GM12878 (cell line): Measurements from ENCODE around the gene PPP1R3F. TPM values are rescaled to one million over a fixed set of nuclear protein-coding genes. Genes with fewer than 3 reads are reported as not detected.

Source experiments
- ATAC-seq: fragments of 200-7000 bp; cut with Tn5 transposase; 3 replicates; pipeline ENCODE4 v1.9.1; 2020; ENCODE audit warnings: mild to moderate bottlenecking, moderate library complexity
- BruUV-seq: library from RNA; stranded (reverse); fragments of 400-500 nt; replicated peaks from 2 replicates; lab custom pipeline; 2021; lab: Mats Ljungman, UMichigan
- CTCF ChIA-PET: fragments of 300-600 bp; sonication (Branson Sonifier 250); formaldehyde crosslinking; extraction: SDS; loops from one replicate; lab custom pipeline; 2021; ENCODE audit warnings: inconsistent platforms; lab: Yijun Ruan, JAX
- POLR2A ChIA-PET: fragments of 350-600 bp; formaldehyde crosslinking; extraction: SDS; loops from one replicate; lab custom pipeline; 2021; ENCODE audit warnings: inconsistent platforms; lab: Charles Lee
- RAD21 ChIA-PET: fragments of 300-600 bp; sonication (Branson Sonifier 250); formaldehyde crosslinking; loops from one replicate; lab custom pipeline; 2023; ENCODE audit warnings: antibody characterized with exemption; ENCODE audit not compliant: unreplicated experiment; lab: Charles Lee
- SMC1A ChIA-PET: fragments of 300-600 bp; sonication (Branson Sonifier 250); formaldehyde crosslinking; loops from one replicate; lab custom pipeline; 2023; ENCODE audit not compliant: unreplicated experiment, uncharacterized antibody; lab: Charles Lee
- DNase-seq: peaks from one replicate; pipeline ENCODE4 v3.0.0-alpha.2; 2011; ENCODE audit warnings: low read depth, low spot score
- FAIRE-seq: peaks from 3 replicates; lab custom pipeline; 2011; peaks lifted over from hg19 to GRCh38; lab: Jason Lieb, UNC
- H2AFZ ChIP-seq: 2 replicates; pipeline ENCODE4 v1.6.0; 2011; ENCODE audit warnings: low read depth, low read length, control low read depth; ENCODE audit not compliant: control insufficient read depth
- H3K27ac ChIP-seq: 2 replicates; pipeline ENCODE4 v1.5.1; 2011; ENCODE audit warnings: control low read depth; ENCODE audit not compliant: control insufficient read depth, insufficient read depth
- H3K27me3 ChIP-seq, 2 experiments: replicated peaks in 1 of 2; 2 replicates each; pipeline versions ENCODE4 v1.6.0 to v1.6.1; 2011; ENCODE audit warnings: low read length in 1 of 2; ENCODE audit not compliant: control insufficient read depth in 2 of 2, insufficient read depth in 2 of 2
- H3K36me3 ChIP-seq, 2 experiments: 2 replicates each; pipeline ENCODE4 v1.5.1; 2011; ENCODE audit warnings: low read length in 1 of 2; ENCODE audit not compliant: control insufficient read depth in 2 of 2, insufficient read depth in 2 of 2
- H3K4me1 ChIP-seq: 2 replicates; pipeline ENCODE4 v1.6.1; 2011; ENCODE audit warnings: mild to moderate bottlenecking, low read length, moderate library complexity, mixed read lengths; ENCODE audit not compliant: control insufficient read depth, insufficient read depth
- H3K4me2 ChIP-seq: 2 replicates; pipeline ENCODE4 v1.6.0; 2011; ENCODE audit warnings: control low read depth; ENCODE audit not compliant: control insufficient read depth, insufficient read depth
- H3K4me3 ChIP-seq: fragments of 200-600 bp; sonication (generic); 2 replicates; pipeline ENCODE4 v1.5.1; 2016
- H3K79me2 ChIP-seq: 2 replicates; pipeline ENCODE4 v1.6.0; 2011; ENCODE audit warnings: low read length; ENCODE audit not compliant: control insufficient read depth, insufficient read depth
- H3K9ac ChIP-seq: 2 replicates; pipeline ENCODE4 v1.8.0; 2011; ENCODE audit warnings: low read length, control low read depth, mixed read lengths; ENCODE audit not compliant: control insufficient read depth, insufficient read depth
- H3K9me3 ChIP-seq: replicated peaks from 3 replicates; pipeline ENCODE4 v1.5.1; 2011; ENCODE audit warnings: mild to moderate bottlenecking, low read length; ENCODE audit not compliant: control insufficient read depth, insufficient read depth
- H4K20me1 ChIP-seq: 2 replicates; pipeline ENCODE4 v1.6.0; 2011; ENCODE audit not compliant: control insufficient read depth, insufficient read depth
- MTA2 ChIP-seq: fragments of 450-650 bp; IDR thresholded peaks from 2 replicates; pipeline ENCODE4 v1.6.1; 2016; ENCODE audit warnings: low read depth, mild to moderate bottlenecking, moderate library complexity
- TARDBP ChIP-seq: IDR thresholded peaks from 2 replicates; pipeline ENCODE4 v1.6.1; 2016; ENCODE audit warnings: borderline replicate concordance
- TCF3 ChIP-seq: IDR thresholded peaks from 2 replicates; pipeline ENCODE4 v1.6.1; 2012; ENCODE audit warnings: low read depth, mild to moderate bottlenecking, low read length, borderline replicate concordance; ENCODE audit not compliant: insufficient read depth
- YBX1 ChIP-seq: fragments of 450-650 bp; IDR thresholded peaks from 2 replicates; pipeline ENCODE4 v1.6.1; 2016; ENCODE audit warnings: antibody characterized with exemption
- ZSCAN29 ChIP-seq: fragments of 450-650 bp; IDR thresholded peaks from 2 replicates; pipeline ENCODE4 v1.6.1; 2017; ENCODE audit warnings: mild to moderate bottlenecking, moderate library complexity
- WGBS: methylation state at CpG from one replicate; pipeline ENCODE4 v1.1.6; 2016; ENCODE audit warnings: low lambda C conversion rate; ENCODE audit not compliant: insufficient replicate concordance, insufficient coverage; ENCODE audit errors: missing lambda C conversion rate; 5-methylcytosine and 5-hydroxymethylcytosine counted together
- in situ Hi-C: fragments of 300-500 bp; cut with MboI; formaldehyde crosslinking; loops from 9 replicates; pipeline ENCODE4 v1.14.3; 2018; ENCODE audit warnings: mixed read lengths
- intact Hi-C: fragments of 100-400 bp; cut with micrococcal nuclease; formaldehyde crosslinking; loops from one replicate; pipeline ENCODE4 v1.14.2; 2022; ENCODE audit not compliant: unreplicated experiment
- polyA plus RNA-seq, 11 experiments: library from polyadenylated mRNA; depleted of rRNA in 4 of 11; unstranded in 6 of 11; stranded (reverse) in 5 of 11; fragments of >200 nt; fragmentation: Nextera tagmentation in 4 of 11; fragmentation: Illumina TruSeq in 1 of 11; extraction: Ambion mirVana in 4 of 11; extraction: Trizol in 1 of 11; gene quantifications; 1 replicate in 1 of 11; 2 replicates in 10 of 11; pipeline versions ENCODE4 v1.2.1 to v1.2.3, GENCODE V29; 2011 to 2016; ENCODE audit warnings: inconsistent platforms in 2 of 11, missing spikeins in 2 of 11, low read depth in 1 of 11
- total RNA-seq, 4 experiments: library from RNA; depleted of rRNA in 3 of 4; stranded (reverse); fragments of >200 nt in 3 of 4; fragmentation: Illumina TruSeq in 1 of 4; extraction: Trizol in 1 of 4; gene quantifications; 2 replicates each; pipeline versions ENCODE4 v1.2.1 to v1.2.3, GENCODE V29; 2013 to 2021
- TF ChIP-seq, protein P1 (sequence below): fragments of 150-350 bp; IDR thresholded peaks from 2 replicates; pipeline ENCODE4 v1.6.1; 2014; ENCODE audit warnings: mild to moderate bottlenecking, low read depth, low read length

The PPP1R3F gene
- total and polyA plus RNA-seq, 10 of the 15 experiments (the other 5 are each of a cell fraction or from before 2014, with no cell fraction given), result 0.18 to 4.4 (median 1.00) TPM

DNA sequence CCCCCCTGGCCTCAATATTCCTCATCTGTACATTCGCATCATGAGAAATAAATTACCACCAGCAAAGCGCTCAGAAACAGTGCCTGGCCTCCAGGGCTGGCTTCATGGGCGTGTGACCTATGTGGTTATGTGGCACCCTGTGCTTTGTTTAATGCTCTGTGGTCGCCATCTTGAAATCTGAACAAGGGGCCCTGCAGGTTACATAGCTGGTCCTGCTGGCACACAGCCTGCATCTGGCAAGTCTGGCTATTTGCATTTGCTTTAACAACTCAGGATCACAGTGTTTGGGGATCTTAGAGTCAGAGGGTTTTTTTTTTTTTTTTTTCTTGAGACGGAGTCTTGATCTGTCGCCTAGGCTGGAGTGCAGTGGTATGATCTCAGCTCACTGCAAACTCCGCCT is 15.0 kb upstream of the PPP1R3F start:
- H3K9me3 ChIP-seq, result no peaks in the 10 kb centered on the region
- no peak overlapping the region for H3K9ac ChIP-seq
- H3K4me1 ChIP-seq, result no peaks in the 10 kb centered on the region
- POLR2A ChIA-PET, result no interaction called here
- no peaks in the 10 kb centered on the region for H4K20me1 ChIP-seq
- TF ChIP-seq TCF3, result no peak
- TF ChIP-seq MTA2, result no peak
- TF ChIP-seq, protein P1, sequence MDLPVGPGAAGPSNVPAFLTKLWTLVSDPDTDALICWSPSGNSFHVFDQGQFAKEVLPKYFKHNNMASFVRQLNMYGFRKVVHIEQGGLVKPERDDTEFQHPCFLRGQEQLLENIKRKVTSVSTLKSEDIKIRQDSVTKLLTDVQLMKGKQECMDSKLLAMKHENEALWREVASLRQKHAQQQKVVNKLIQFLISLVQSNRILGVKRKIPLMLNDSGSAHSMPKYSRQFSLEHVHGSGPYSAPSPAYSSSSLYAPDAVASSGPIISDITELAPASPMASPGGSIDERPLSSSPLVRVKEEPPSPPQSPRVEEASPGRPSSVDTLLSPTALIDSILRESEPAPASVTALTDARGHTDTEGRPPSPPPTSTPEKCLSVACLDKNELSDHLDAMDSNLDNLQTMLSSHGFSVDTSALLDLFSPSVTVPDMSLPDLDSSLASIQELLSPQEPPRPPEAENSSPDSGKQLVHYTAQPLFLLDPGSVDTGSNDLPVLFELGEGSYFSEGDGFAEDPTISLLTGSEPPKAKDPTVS, result no peak
- no peak for TF ChIP-seq YBX1
- TF ChIP-seq TARDBP, result no peak
- no peak for TF ChIP-seq ZSCAN29
- FAIRE-seq, result no peak
- H3K4me3 ChIP-seq, result no peak overlapping the region
- in situ Hi-C loops (no loop called here), intact Hi-C loops (no loop called here)
- RAD21 ChIA-PET, result no interaction called here
- SMC1A ChIA-PET, result no interaction called here
- H3K27ac ChIP-seq, result no peak overlapping the region
- no peak for DNase-seq
- H3K4me2 ChIP-seq, result no peak overlapping the region
- BruUV-seq, result no TSS peak
- CTCF ChIA-PET, result interaction anchor here (0.7 kb wide), 1 partner anchor 50 kb away, joined by 4 read pairs; no protein-coding TSS in a partner anchor
- H3K79me2 ChIP-seq, result no peaks in the 10 kb centered on the region
- WGBS, result 66% methylated on average over 7 of the region's 7 CpGs
- ATAC-seq, result no peak
- H3K36me3 ChIP-seq, result no peaks in the 10 kb centered on the region
- H2AFZ ChIP-seq, result no peak overlapping the region
- H3K27me3 ChIP-seq, result no peaks in the 10 kb centered on the region
